ENCODE data around the gene FAXC.

FAXC gene

GRCh38 chr6:99308788-99309187, 40.7 kb downstream of the FAXC start:
- in situ Hi-C loops (cut with MboI; ENCODE audit: low pct_unique_long_range_greater_than_20kb, low sequenced_read_pairs, unreplicated experiment) = no loop called here
- no peak for TF ChIP-seq CTCF (IDR thresholded peaks at IDR 0.05; ENCODE audit: extremely low read depth, insufficient read depth, missing control alignments)
- DNase-seq (ENCODE audit: low spot score) = no peak

- TF ChIP-seq CTCF (IDR thresholded peaks at IDR 0.05; ENCODE audit: extremely low read depth, insufficient read depth, missing control alignments) = no peak
- in situ Hi-C loops (cut with MboI; ENCODE audit: low pct_unique_long_range_greater_than_20kb, low sequenced_read_pairs, unreplicated experiment) = no loop called here
- no peak for DNase-seq (ENCODE audit: low spot score)
These were observed 42.1 kb downstream of the FAXC start for GRCh38 chr6:99307295-99307907.

- TF ChIP-seq CTCF (IDR thresholded peaks at IDR 0.05; ENCODE audit: extremely low read depth, insufficient read depth, missing control alignments) = no peak
- in situ Hi-C loops (cut with MboI; ENCODE audit: low pct_unique_long_range_greater_than_20kb, low sequenced_read_pairs, unreplicated experiment) = no loop called here
- no peak for DNase-seq (ENCODE audit: low spot score)
These were observed 43.1 kb downstream of the FAXC start for GRCh38 chr6:99306341-99306740.

GRCh38 chr6:99305021-99305554, 44.4 kb downstream of the FAXC start:
- no peak for DNase-seq (ENCODE audit: low spot score)
- in situ Hi-C loops (cut with MboI; ENCODE audit: low pct_unique_long_range_greater_than_20kb, low sequenced_read_pairs, unreplicated experiment) = no loop called here
- no peak for TF ChIP-seq CTCF (IDR thresholded peaks at IDR 0.05; ENCODE audit: extremely low read depth, insufficient read depth, missing control alignments)

GRCh38 chr6:99297415-99297814, 52.1 kb downstream of the FAXC start:
- in situ Hi-C loops (cut with MboI; ENCODE audit: low pct_unique_long_range_greater_than_20kb, low sequenced_read_pairs, unreplicated experiment) = no loop called here
- TF ChIP-seq CTCF (IDR thresholded peaks at IDR 0.05; ENCODE audit: extremely low read depth, insufficient read depth, missing control alignments) = no peak
- no peak for DNase-seq (ENCODE audit: low spot score)

GRCh38 chr6:99297006-99297405, 52.5 kb downstream of the FAXC start:
- no peak for DNase-seq (ENCODE audit: low spot score)
- in situ Hi-C loops (cut with MboI; ENCODE audit: low pct_unique_long_range_greater_than_20kb, low sequenced_read_pairs, unreplicated experiment) = no loop called here
- no peak for TF ChIP-seq CTCF (IDR thresholded peaks at IDR 0.05; ENCODE audit: extremely low read depth, insufficient read depth, missing control alignments)

Data from GM13977 (cell line).